SK-N-SH (cell line): ENCODE data around the gene PLET1. TPM values are rescaled to one million over a fixed set of nuclear protein-coding genes. Genes with fewer than 3 reads are reported as not detected.

Experiments
- CTCF ChIA-PET: fragments of 300-600, 350-600 bp; formaldehyde crosslinking; extraction: SDS; loops from one replicate; lab custom pipeline; 2021; lab: Yijun Ruan, JAX
- POLR2A ChIA-PET: fragments of 350-600 bp; sonication (Branson Sonifier 250); formaldehyde crosslinking; extraction: SDS; loops from one replicate; lab custom pipeline; 2020; ENCODE audit warnings: antibody characterized with exemption, inconsistent platforms; lab: Yijun Ruan, JAX
- DNase-seq: peaks from one replicate; pipeline ENCODE4 v3.0.0; 2012
- H2AFZ ChIP-seq: fragments of 200-600 bp; sonication (generic); 2 replicates; pipeline ENCODE4 v1.8.1; 2016; ENCODE audit warnings: antibody characterized with exemption, mild to moderate bottlenecking, low read depth
- H3F3A ChIP-seq: fragments of 200-600 bp; sonication (generic); replicated peaks from 2 replicates; pipeline ENCODE3; 2016; ENCODE audit warnings: antibody characterized with exemption, mild to moderate bottlenecking; ENCODE audit not compliant: insufficient read depth
- H3K27ac ChIP-seq, 2 experiments: fragments of 200-500 bp in 1 of 2; fragments of 200-600 bp in 1 of 2; sonication (Bioruptor generic) in 1 of 2; sonication (generic), shearing (Covaris generic) in 1 of 2; 2 replicates each; pipeline versions ENCODE4 v1.5.1 to v1.6.1; 2014 to 2016; ENCODE audit warnings: low read depth in 2 of 2, inconsistent platforms in 1 of 2, low read length in 1 of 2, mild to moderate bottlenecking in 1 of 2, mixed read lengths in 1 of 2
- H3K27me3 ChIP-seq: fragments of 200-600 bp; sonication (generic), shearing (Covaris generic); 2 replicates; pipeline ENCODE4 v1.6.1; 2016; ENCODE audit warnings: mixed run types; ENCODE audit not compliant: insufficient read depth
- H3K36me3 ChIP-seq, 2 experiments: fragments of 200-500 bp in 1 of 2; fragments of 200-600 bp in 1 of 2; sonication (Bioruptor generic) in 1 of 2; sonication (generic) in 1 of 2; replicated peaks in 1 of 2; 2 replicates each; pipeline versions ENCODE3 to v1.5.1; 2014 to 2016; ENCODE audit warnings: low read length in 1 of 2, mild to moderate bottlenecking in 1 of 2; ENCODE audit not compliant: insufficient read depth in 2 of 2, control insufficient read depth in 1 of 2
- H3K4me1 ChIP-seq, 2 experiments: fragments of 200-500 bp in 1 of 2; fragments of 200-600 bp in 1 of 2; sonication (Bioruptor generic) in 1 of 2; sonication (generic), shearing (Covaris generic) in 1 of 2; 2 replicates each; pipeline versions ENCODE4 v1.5.1 to v1.6.1; 2014 to 2016; ENCODE audit warnings: low read depth in 1 of 2, low read length in 1 of 2, mixed run types in 1 of 2; ENCODE audit not compliant: insufficient read depth in 2 of 2, control insufficient read depth in 1 of 2
- H3K4me2 ChIP-seq: fragments of 200-600 bp; sonication (generic), shearing (Covaris generic); 2 replicates; pipeline ENCODE4 v1.6.1; 2017; ENCODE audit warnings: mixed run types
- H3K4me3 ChIP-seq, 2 experiments: fragments of 200-500 bp in 1 of 2; fragments of 200-600 bp in 1 of 2; sonication (Bioruptor generic) in 1 of 2; sonication (generic), shearing (Covaris generic) in 1 of 2; 2 replicates each; pipeline versions ENCODE4 v1.5.1 to v1.8.1; 2014 to 2016; ENCODE audit warnings: low read depth in 2 of 2, inconsistent platforms in 1 of 2, low read length in 1 of 2, mild to moderate bottlenecking in 1 of 2, mixed read lengths in 1 of 2, moderate library complexity in 1 of 2
- H3K79me2 ChIP-seq: fragments of 200-600 bp; sonication (generic); 2 replicates; pipeline ENCODE4 v1.8.1; 2017; ENCODE audit warnings: mild to moderate bottlenecking; ENCODE audit not compliant: insufficient read depth
- H3K9ac ChIP-seq: fragments of 200-600 bp; sonication (generic); 2 replicates; pipeline ENCODE4 v1.6.1; 2017; ENCODE audit warnings: mixed run types
- H3K9me2 ChIP-seq: fragments of 200-600 bp; sonication (generic); 2 replicates; pipeline ENCODE4 v1.6.1; 2017; ENCODE audit warnings: mixed run types
- H3K9me3 ChIP-seq: fragments of 200-600 bp; sonication (generic); 2 replicates; pipeline ENCODE4 v1.6.1; 2017; ENCODE audit warnings: mixed run types, mild to moderate bottlenecking, moderate library complexity
- H4K20me1 ChIP-seq: fragments of 200-600 bp; sonication (generic); 2 replicates; pipeline ENCODE4 v1.6.1; 2017; ENCODE audit warnings: mild to moderate bottlenecking, mixed run types; ENCODE audit not compliant: insufficient read depth
- ELF1 ChIP-seq: IDR thresholded peaks from 2 replicates; pipeline ENCODE4 v1.4.0; 2012
- FOSL2 ChIP-seq: IDR thresholded peaks from 2 replicates; pipeline ENCODE4 v1.4.0; 2012; ENCODE audit warnings: low read depth, mild to moderate bottlenecking, moderate library complexity, borderline replicate concordance
- FOXJ3 ChIP-seq: sonication (generic); formaldehyde crosslinking; IDR thresholded peaks from 2 replicates; pipeline ENCODE4 v1.5.1; 2020; ENCODE audit warnings: mild to moderate bottlenecking, missing genetic modification reagents
- GATA2 ChIP-seq: sonication (generic); formaldehyde crosslinking; IDR thresholded peaks from 2 replicates; pipeline ENCODE4 v1.5.0; 2020; ENCODE audit warnings: mild to moderate bottlenecking, missing genetic modification reagents
- NFIC ChIP-seq: IDR thresholded peaks from 2 replicates; pipeline ENCODE4 v1.4.0; 2012; ENCODE audit warnings: borderline replicate concordance
- POLR2AphosphoS5 ChIP-seq: IDR thresholded peaks from 2 replicates; pipeline ENCODE4 v1.6.1; 2012; ENCODE audit warnings: low read depth, low read length
- RCOR1 ChIP-seq: fragments of 150-350 bp; IDR thresholded peaks from 2 replicates; pipeline ENCODE4 v1.6.1; 2017; ENCODE audit warnings: antibody characterized with exemption, low read length
- RXRA ChIP-seq: IDR thresholded peaks from 2 replicates; pipeline ENCODE4 v1.4.0; 2012; ENCODE audit warnings: low read depth, mild to moderate bottlenecking, borderline replicate concordance
- SMC3 ChIP-seq: IDR thresholded peaks from 2 replicates; pipeline ENCODE4 v1.6.1; 2012; ENCODE audit warnings: low read depth, low read length, improper control_type of control experiment
- TEAD4 ChIP-seq: IDR thresholded peaks from 2 replicates; pipeline ENCODE4 v1.4.0; 2012; ENCODE audit warnings: mild to moderate bottlenecking, borderline replicate concordance; ENCODE audit not compliant: insufficient read depth
- WGBS: methylation state at CpG from one replicate; pipeline ENCODE4 v1.1.6; 2017; ENCODE audit warnings: low lambda C conversion rate; 5-methylcytosine and 5-hydroxymethylcytosine counted together
- polyA plus RNA-seq, 3 experiments: library from polyadenylated mRNA; depleted of rRNA; stranded (reverse); fragments of >200 nt; gene quantifications; 2 replicates each; pipeline ENCODE4 v1.2.3, GENCODE V29; 2012
- TF ChIP-seq, protein P1 (sequence below): IDR thresholded peaks from 2 replicates; pipeline ENCODE4 v1.4.0; 2012; ENCODE audit warnings: low read depth, borderline replicate concordance
- TF ChIP-seq, protein P2 (sequence below): fragments of 200-600 bp; sonication (generic); IDR thresholded peaks from 2 replicates; pipeline ENCODE4 v1.6.1; 2017; ENCODE audit warnings: antibody characterized with exemption, mild to moderate bottlenecking, moderate library complexity
- TF ChIP-seq, protein P3 (sequence below): IDR thresholded peaks from 2 replicates; pipeline ENCODE4 v1.6.1; 2012; ENCODE audit warnings: mild to moderate bottlenecking, low read depth, low read length, moderate library complexity
- TF ChIP-seq, protein P4 (sequence below): fragments of 150-350 bp; IDR thresholded peaks from 2 replicates; pipeline ENCODE4 v1.6.1; 2016; ENCODE audit warnings: mild to moderate bottlenecking, low read depth, low read length

The PLET1 gene
- polyA plus RNA-seq, 1 of the 3 experiments (the other 2 are of a cell fraction): not detected

DNA sequence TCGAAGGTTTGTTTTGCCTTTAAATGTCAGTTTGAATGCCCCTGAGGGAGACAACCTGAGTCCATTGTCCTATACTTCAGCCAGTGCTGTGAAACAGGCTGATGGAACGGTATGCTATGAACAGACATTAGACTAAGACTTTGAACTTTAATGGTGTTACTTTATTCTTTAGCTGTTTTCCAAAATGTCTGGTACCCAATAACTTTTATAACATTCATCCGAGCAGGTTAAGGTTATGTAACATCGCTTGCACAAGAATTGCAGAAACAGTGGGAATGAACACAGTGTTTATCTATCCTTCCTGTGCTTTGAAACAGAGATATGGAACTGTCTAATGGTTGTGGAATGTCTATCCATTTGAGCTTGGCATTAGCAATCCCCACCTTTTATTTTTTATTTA is 46.9 kb downstream of the PLET1 start:
- H3K4me1 ChIP-seq: no peaks in the 10 kb centered on the region; a peak in 1 of 4 replicates
- H3K27ac ChIP-seq: no peak overlapping the region
- no peaks in the 10 kb centered on the region for H3K79me2 ChIP-seq
- H4K20me1 ChIP-seq: no peaks in the 10 kb centered on the region
- POLR2A ChIA-PET: no interaction called here
- DNase-seq: no peak
- H3K36me3 ChIP-seq: no peaks in the 10 kb centered on the region
- TF ChIP-seq, protein P1, sequence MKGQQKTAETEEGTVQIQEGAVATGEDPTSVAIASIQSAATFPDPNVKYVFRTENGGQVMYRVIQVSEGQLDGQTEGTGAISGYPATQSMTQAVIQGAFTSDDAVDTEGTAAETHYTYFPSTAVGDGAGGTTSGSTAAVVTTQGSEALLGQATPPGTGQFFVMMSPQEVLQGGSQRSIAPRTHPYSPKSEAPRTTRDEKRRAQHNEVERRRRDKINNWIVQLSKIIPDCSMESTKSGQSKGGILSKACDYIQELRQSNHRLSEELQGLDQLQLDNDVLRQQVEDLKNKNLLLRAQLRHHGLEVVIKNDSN: no peak
- TF ChIP-seq, protein P2, sequence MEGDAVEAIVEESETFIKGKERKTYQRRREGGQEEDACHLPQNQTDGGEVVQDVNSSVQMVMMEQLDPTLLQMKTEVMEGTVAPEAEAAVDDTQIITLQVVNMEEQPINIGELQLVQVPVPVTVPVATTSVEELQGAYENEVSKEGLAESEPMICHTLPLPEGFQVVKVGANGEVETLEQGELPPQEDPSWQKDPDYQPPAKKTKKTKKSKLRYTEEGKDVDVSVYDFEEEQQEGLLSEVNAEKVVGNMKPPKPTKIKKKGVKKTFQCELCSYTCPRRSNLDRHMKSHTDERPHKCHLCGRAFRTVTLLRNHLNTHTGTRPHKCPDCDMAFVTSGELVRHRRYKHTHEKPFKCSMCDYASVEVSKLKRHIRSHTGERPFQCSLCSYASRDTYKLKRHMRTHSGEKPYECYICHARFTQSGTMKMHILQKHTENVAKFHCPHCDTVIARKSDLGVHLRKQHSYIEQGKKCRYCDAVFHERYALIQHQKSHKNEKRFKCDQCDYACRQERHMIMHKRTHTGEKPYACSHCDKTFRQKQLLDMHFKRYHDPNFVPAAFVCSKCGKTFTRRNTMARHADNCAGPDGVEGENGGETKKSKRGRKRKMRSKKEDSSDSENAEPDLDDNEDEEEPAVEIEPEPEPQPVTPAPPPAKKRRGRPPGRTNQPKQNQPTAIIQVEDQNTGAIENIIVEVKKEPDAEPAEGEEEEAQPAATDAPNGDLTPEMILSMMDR: no peak
- TF ChIP-seq, protein P3, sequence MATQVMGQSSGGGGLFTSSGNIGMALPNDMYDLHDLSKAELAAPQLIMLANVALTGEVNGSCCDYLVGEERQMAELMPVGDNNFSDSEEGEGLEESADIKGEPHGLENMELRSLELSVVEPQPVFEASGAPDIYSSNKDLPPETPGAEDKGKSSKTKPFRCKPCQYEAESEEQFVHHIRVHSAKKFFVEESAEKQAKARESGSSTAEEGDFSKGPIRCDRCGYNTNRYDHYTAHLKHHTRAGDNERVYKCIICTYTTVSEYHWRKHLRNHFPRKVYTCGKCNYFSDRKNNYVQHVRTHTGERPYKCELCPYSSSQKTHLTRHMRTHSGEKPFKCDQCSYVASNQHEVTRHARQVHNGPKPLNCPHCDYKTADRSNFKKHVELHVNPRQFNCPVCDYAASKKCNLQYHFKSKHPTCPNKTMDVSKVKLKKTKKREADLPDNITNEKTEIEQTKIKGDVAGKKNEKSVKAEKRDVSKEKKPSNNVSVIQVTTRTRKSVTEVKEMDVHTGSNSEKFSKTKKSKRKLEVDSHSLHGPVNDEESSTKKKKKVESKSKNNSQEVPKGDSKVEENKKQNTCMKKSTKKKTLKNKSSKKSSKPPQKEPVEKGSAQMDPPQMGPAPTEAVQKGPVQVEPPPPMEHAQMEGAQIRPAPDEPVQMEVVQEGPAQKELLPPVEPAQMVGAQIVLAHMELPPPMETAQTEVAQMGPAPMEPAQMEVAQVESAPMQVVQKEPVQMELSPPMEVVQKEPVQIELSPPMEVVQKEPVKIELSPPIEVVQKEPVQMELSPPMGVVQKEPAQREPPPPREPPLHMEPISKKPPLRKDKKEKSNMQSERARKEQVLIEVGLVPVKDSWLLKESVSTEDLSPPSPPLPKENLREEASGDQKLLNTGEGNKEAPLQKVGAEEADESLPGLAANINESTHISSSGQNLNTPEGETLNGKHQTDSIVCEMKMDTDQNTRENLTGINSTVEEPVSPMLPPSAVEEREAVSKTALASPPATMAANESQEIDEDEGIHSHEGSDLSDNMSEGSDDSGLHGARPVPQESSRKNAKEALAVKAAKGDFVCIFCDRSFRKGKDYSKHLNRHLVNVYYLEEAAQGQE: no peak
- TF ChIP-seq RXRA (no peak), FOXJ3 (CRISPR knock-in tag) (no peak), POLR2AphosphoS5 (no peak), SMC3 (no peak), TEAD4 (no peak), RCOR1 (no peak), NFIC (no peak), ELF1 (no peak)
- no peaks in the 10 kb centered on the region for H3F3A ChIP-seq
- H3K4me2 ChIP-seq: no peak overlapping the region
- H2AFZ ChIP-seq: no peak overlapping the region
- H3K9ac ChIP-seq: no peak overlapping the region
- 79% methylated on average over 4 of the region's 4 CpGs for WGBS
- H3K4me3 ChIP-seq: no peak overlapping the region
- CTCF ChIA-PET: interaction anchor here (0.6 to 17.1 kb wide), 2 partner anchors 61 to 236 kb away, joined by 3 to 620 read pairs; partner anchors contain the start of gene PLET1
- no peaks in the 10 kb centered on the region for H3K9me3 ChIP-seq
- no peaks in the 10 kb centered on the region for H3K9me2 ChIP-seq
- H3K27me3 ChIP-seq: no peaks in the 10 kb centered on the region

DNA sequence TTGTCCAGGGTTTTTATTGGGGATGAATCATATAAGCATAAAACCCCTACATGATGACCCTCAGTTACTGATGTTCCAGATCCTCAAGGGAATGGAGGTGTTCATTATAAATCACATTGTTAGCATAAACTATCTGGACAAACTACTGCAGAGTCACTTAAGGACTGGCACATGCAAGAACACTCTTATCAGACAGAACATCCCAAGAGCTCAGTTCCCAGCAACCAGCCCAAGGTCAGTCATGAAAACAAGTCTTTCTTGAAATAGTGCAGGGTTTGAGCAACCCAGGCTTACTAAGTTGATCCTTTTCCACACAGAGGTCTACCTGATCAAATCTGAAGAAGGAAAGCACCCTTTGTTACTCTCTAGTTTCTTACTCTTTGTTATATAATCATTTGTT is 48.0 kb downstream of the PLET1 start:
- no peaks in the 10 kb centered on the region for H3K9me2 ChIP-seq
- H3K9ac ChIP-seq: no peak overlapping the region

More for the DNA sequence above, 48.0 kb downstream of the PLET1 start:
- Histone ChIP-seq H3K4me2 (no peak overlapping the region), H3K4me1 (no peaks in the 10 kb centered on the region; a peak in 1 of 4 replicates), H3K36me3 (no peaks in the 10 kb centered on the region), H3K79me2 (no peaks in the 10 kb centered on the region), H3K4me3 (no peak overlapping the region), H3F3A (no peaks in the 10 kb centered on the region), H3K27ac (no peak overlapping the region), H3K27me3 (no peaks in the 10 kb centered on the region), H3K9me3 (no peaks in the 10 kb centered on the region), H2AFZ (no peak overlapping the region), H4K20me1 (no peaks in the 10 kb centered on the region)
- TF ChIP-seq FOSL2: no peak
- TF ChIP-seq, protein P4, sequence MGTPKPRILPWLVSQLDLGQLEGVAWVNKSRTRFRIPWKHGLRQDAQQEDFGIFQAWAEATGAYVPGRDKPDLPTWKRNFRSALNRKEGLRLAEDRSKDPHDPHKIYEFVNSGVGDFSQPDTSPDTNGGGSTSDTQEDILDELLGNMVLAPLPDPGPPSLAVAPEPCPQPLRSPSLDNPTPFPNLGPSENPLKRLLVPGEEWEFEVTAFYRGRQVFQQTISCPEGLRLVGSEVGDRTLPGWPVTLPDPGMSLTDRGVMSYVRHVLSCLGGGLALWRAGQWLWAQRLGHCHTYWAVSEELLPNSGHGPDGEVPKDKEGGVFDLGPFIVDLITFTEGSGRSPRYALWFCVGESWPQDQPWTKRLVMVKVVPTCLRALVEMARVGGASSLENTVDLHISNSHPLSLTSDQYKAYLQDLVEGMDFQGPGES: no peak
- no peak for TF ChIP-seq GATA2
- no peak for TF ChIP-seq SMC3
- POLR2A ChIA-PET: no interaction called here
- DNase-seq: no peak
- CTCF ChIA-PET: interaction anchor here (1.0 to 2.1 kb wide), 2 partner anchors 67 to 76 kb away, joined by 3 to 10 read pairs; no protein-coding TSS in a partner anchor
